Stimulated activated CD4-positive, alpha-beta T cell treated with anti-CD3 and anti-CD28 coated beads, TNF-alpha, amount 100 ng/mL, for 24 hours (primary cell): ENCODE data around the gene HDGFL3.
A peak's percentile ranks its signal among the peaks of the same experiment; 100 is the strongest.

Experiments used
- DNase-seq, 3 experiments: peaks; one replicate each; pipeline ENCODE4 v3.0.0-alpha.2; 2020; ENCODE audit warnings: low read depth in 3 of 3

HDGFL3 gene

DNA sequence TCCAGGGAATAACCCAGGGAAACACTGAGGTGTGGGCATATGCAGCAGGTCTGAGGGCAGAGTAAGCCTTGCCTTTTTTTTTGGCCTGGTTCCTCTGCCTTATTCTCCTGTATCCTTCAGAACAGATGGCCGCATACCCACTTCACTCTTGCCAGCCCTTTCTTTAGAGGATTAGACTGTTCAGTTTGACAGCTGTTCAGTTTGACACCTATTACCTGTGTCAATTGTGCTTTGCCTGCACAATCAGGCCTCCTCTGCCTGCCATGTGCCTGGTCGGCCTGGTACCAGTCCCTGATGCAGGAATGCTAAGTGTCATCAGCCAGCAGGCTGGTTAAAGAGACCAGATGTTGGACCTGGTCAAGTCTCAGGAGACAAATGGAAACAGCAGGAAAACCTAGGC lies 77.8 kb downstream of the HDGFL3 start:
- no peak for DNase-seq

DNA sequence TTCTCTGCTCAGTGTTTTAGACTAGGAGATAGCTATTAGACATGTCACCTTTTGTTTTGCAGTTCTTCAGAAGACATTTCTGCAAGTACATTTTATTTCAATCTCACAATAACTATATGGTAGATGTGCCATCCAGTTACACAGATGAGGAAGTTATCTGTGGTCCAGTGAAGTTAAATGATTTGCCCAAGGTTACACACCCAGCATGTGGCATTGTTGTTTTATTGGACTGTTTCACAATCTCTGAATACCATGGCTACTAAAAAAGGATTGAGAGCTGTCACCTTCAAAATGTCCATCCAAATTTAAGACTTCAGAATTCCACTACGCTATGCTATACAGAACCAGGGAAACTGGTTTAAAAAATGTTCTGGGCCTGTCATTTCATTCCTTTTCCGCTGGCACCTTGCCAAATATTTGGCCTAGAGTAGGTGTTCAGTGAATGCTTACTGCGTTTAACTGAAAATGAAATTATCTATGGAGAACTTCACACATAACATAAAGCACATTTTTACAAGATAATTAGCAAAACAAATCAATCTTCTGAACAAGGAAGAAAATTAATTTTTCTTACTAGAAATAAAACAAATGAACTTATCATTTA lies 80.0 kb downstream of the HDGFL3 start:
- DNase-seq: no peak

GRCh38 chr15:83123529-83123928 lies 84.1 kb downstream of the HDGFL3 start:
- no peak for DNase-seq

- DNase-seq: no peak
These were observed 87.5 kb downstream of the HDGFL3 start for GRCh38 chr15:83119968-83120581.

DNA sequence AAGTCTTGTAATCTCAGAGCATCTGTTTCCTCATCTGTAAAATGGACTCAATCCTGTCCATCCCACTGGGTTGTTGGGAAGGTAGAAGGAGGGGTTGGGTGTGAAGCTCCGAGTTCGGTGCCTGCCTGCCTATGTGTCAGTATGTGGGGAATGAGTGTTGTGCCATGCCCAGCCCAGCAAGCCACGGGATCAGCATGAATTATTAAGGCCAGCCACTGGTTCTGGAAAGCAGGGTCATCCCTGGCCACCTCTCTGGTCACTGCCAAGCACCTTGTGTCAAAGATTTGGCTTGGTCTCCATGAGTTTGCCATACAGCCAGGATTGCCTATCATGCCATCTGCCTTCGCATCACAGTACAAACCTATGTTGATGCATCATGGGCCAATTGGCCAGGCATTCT lies 88.7 kb downstream of the HDGFL3 start:
- no peak for DNase-seq

- DNase-seq: no peak
These were observed 89.3 kb downstream of the HDGFL3 start for GRCh38 chr15:83118291-83118827.

DNA sequence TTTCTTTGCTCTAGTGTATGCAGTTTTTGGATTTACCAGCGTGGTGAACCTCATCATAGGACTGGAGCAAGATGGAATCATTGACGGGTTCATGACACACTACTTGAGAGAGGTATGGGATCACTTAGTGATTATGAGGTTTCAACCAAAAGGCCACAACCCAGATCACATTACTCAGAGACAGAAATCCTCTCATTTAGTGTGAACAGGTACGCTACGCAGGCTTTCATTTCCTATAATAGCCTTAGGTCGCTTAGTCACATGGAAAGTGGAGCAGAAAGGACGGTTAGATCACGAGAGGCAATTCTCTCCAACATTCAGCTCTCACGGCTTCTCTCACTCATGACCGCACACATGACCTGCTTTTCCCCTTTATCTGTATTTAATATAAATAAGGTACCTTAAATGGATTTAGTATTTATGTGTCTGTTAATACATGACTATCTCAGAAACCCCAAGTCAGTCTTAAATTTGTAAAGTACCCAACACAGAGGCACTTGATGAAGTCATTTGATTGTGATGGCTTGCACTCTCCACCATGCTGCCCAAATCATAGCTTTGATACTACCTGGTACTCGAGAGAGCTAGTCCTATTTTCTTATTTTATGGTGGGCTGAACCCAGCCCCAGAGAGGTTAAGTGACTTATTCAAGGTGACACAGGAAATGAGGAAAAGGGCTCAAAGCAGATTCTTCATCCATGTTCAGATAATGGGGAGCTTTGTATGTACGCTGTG lies 91.6 kb downstream of the HDGFL3 start:
- no peak for DNase-seq

- no peak for DNase-seq
These were observed 92.2 kb downstream of the HDGFL3 start for GRCh38 chr15:83115410-83115809.

- no peak for DNase-seq
These were observed 92.8 kb downstream of the HDGFL3 start for GRCh38 chr15:83114856-83115255.

DNA sequence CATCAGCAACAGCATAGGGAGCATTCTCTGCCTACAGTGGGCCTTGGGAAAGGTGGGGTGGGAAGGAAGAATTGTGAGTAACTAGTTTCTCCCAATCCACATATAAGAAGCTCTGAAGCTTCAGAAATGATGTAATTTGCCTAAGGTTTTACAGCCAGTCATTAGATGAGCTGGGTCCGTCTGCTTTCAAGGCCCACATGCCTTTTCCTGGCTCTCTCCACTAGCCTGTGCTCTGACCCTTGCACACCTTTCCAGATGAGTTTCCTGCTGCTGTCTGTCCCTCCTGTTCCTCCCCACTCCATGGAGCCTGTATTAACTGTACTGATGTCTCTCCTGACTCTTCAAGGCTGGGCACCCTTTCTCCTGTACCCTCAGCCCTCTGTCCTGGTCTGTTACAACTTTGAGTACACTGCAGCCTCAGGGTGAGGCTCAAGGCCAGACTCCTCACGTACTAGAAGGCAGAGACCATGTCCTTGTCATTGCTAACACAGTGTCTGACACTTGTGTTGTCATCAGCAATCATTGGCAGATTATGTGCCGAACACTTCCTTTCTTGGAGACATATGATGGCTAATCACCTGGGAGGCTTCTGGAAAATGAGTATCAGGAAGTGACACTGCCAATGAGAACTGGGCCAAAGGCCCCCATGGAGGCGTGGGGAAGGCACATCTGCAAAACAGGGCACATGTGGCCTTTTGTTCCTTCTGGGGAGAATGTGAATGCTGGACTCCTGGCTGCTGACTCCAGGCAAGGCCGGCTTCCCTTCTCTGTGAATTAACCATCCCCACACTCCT lies 93.5 kb downstream of the HDGFL3 start:
- DNase-seq: no peak

DNA sequence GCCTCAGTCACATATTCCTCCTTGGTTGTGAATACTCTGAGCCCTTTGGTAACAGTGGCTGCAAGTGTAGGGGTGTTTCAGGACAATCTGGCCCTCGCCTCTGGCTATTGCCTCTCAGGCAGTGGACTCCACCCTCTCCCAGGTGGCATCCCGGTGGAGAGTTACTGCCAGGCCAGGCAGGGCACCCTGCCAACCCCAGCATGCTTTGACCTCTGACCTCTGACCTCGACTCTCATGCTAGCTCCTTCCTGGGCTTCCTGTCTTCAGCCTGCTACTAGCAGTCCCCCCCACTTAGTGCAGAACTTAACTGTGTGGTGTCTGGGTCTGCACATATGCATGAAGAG lies 94.7 kb downstream of the HDGFL3 start:
- no peak for DNase-seq

DNA sequence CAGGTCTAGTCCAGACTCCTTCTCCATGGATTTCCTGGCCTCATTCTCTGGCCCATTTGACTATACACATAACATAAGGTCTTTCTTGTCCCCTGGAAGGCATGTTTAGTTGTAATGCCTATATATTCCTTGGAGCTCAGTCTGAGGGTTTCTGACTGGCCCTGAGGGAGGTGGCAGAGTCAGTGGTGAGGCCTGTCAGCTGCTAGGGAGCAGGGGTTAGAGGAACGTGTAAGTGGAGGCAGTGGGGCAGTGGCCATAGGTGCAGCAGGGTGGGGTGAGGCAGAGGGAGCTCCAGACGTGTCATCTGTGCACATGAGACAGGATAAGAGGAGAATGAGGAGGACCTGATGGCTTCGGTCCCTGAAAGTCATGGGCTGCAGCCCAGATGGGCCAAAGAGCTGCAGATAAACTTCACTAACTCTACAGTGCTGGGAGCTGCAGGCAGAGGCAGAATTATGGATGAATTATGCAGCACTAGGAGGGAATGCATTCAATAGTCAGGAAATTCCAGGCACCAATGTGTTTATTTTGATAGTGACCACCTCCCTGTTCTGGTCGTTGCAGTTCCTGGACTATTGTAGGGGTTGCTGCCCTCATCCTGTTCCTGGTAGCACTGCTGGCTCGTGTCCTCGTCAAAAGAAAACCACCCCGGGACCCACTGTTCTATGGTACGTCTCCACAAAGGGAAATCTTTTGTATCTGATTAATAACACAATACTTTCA lies 95.2 kb downstream of the HDGFL3 start:
- no peak for DNase-seq

GRCh38 chr15:83111149-83111548 lies 96.5 kb downstream of the HDGFL3 start:
- DNase-seq: no peak

- no peak for DNase-seq
These were observed 97.2 kb downstream of the HDGFL3 start for GRCh38 chr15:83110381-83110780.

GRCh38 chr15:83109532-83109931 lies 98.1 kb downstream of the HDGFL3 start:
- DNase-seq: no peak

DNA sequence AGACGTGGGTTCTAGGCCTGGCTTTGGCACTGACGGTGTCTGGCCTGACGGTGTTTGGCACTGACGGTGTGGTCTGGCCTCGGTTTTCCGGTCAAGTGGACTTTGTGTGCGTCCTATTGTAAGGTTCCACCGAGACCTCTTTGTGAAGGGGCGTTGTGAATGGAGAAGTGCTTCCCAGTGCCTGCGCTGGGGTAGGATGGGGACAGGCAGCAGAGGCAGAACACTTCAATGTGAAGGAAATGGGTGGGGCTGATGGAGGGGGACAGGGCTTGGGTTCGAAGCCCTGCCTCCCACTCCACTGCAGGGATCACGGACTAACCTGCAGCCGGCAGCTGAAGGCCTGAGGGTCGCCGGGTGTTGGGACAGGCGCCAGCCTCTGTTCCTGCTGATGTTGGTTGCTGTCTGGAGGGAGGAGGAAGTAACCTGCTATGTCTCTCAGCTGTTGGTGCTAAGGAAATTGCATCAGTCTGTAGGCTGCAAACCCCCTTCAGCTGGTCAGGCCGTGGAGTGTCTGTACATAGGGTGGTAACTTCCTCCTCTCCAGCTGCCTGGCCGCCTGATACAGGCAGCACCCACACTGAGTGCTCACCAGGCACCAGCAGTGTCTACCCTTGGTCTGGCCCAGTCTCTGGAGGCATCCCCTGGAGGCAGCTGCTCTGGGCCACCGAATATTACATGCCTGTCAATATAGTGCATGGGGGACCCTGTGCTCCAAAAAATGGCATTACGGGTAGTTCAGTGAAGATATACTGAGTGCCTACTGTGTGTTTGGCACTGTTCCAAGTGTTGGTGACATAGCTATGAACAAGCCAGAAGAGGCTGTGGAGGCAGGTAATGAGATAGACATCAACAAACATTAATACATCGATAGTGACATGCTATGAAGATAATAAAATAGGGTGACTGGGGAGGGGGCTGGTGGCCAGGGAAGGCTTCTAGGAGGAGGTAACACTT lies 99.1 kb downstream of the HDGFL3 start:
- no peak for DNase-seq

- no peak for DNase-seq
These were observed 99.8 kb downstream of the HDGFL3 start for GRCh38 chr15:83107841-83108181.

DNA sequence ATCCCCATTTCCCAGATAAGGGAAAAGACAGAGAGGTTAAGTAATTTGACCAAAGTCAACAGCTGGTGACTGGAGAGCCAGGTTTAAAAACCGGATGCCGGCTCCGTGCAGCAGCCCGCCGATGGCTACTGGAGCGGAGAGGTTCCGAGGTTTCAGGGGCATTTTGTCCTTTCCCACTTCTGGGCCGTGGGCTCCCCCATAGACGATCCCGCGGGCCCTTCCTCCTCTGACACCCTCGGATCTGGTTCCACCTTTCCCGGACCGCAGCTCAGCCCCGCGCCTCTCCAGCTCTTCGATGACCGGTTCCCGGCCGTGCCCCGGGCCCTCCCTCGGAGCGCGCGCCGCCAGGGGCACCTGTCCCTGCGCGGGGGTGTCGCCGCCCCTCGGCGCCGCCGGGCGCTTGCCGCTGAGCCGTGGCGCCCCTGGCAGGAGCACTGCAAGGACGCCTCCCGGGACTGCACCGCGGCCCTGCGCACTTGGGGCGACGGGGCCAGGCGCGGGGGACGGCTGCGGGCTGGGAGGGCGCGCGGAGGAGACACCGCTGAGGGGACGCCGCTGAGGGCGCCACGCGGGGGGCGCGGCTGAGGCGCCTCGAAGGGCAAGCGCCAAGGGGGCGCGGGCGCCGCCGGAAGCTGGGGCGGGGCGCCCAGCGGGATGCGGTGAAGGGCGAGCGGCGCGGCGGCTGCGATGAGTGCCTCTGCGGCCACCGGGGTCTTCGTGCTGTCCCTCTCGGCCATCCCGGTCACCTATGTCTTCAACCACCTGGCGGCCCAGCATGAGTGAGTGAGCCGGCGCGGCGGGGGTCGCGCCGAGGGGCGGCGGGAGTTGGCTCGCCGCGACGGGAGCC lies 100.4 kb downstream of the HDGFL3 start, which contains the start of gene TM6SF1:
Gene TM6SF1 (plus strand): TSS at position 652 of the 847 bp plus-strand sequence. CDS start 36 bp downstream, at position 688.
- DNase-seq: peak in 1 of 3 experiments; percentile 5

DNA sequence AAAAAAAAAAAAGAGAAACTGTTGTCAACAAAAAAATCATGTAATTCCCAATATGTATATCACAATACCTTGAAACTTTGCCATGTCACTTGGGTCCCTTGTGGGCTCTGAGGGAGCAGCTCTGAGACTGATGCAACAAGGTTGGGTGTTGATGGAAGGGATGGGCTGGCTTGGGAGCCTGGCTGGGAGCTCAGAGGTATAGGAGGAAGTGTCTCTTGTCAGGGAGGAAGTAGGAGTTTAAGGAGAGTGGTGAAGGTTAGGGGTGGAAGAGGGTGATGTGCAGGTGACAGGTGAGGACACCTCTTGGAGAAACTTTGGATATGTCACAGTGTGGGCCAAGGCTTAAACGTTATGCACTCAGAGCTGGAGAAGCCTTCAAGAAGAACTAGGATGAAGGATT lies 102.2 kb downstream of the HDGFL3 start:
- DNase-seq: no peak
